Fibroblast of the aortic adventitia (primary cell): Measurements from ENCODE around the gene ATP23. TPM values are rescaled to one million over a fixed set of nuclear protein-coding genes. Genes with fewer than 3 reads are reported as not detected.

Experiments
- DNase-seq: peaks from one replicate; pipeline ENCODE4 v3.0.0-alpha.2; 2010; ENCODE audit warnings: low read depth
- H3K4me3 ChIP-seq: 2 replicates; pipeline ENCODE4 v1.5.1; 2011; ENCODE audit warnings: low read depth, mild to moderate bottlenecking, control low read depth, low read length, moderate library complexity
- total RNA-seq: library from RNA; depleted of rRNA; stranded (reverse); fragments of >200 nt; gene quantifications from 2 replicates; pipeline ENCODE4 v1.2.3, GENCODE V29; 2012; ENCODE audit warnings: low replicate concordance
- TF ChIP-seq, protein P1 (sequence below): IDR thresholded peaks from 2 replicates; pipeline ENCODE4 v1.5.1; 2011; ENCODE audit warnings: mild to moderate bottlenecking, low read length, control low read depth, inconsistent platforms; ENCODE audit not compliant: insufficient read depth

ATP23 gene
- total RNA-seq, 1 donor, result 10.1 TPM

DNA sequence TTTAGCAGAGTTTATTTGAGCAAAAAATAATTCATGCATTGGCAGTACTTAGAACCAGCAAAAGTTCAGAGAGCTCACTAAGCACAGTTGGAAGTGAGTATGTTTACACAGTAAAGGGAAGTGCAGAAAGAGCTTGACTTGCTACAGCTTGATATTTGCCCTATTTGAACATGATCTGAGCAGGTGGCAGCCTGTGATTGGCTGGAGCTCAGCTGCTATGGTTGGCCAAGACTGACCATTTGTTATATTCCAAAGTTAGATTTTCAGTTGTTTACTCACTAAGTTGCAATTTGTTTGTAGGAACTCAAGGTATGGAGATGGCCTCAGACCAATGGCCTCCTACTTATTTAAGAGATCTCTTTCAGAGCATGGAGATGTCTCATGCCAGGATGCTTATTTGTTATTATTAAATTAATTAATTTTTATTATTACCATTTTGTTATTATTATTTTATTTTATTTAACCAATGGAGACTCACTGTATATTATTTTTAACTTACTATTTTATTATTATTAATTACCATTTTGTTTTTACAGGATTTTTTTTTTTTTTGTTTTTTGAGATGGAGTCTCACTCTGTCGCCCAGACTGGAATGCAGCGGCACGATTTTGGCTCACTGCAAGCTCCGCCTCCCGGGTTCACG lies 49.0 kb downstream of the ATP23 start:
- DNase-seq, result no peak
- TF ChIP-seq, protein P1, sequence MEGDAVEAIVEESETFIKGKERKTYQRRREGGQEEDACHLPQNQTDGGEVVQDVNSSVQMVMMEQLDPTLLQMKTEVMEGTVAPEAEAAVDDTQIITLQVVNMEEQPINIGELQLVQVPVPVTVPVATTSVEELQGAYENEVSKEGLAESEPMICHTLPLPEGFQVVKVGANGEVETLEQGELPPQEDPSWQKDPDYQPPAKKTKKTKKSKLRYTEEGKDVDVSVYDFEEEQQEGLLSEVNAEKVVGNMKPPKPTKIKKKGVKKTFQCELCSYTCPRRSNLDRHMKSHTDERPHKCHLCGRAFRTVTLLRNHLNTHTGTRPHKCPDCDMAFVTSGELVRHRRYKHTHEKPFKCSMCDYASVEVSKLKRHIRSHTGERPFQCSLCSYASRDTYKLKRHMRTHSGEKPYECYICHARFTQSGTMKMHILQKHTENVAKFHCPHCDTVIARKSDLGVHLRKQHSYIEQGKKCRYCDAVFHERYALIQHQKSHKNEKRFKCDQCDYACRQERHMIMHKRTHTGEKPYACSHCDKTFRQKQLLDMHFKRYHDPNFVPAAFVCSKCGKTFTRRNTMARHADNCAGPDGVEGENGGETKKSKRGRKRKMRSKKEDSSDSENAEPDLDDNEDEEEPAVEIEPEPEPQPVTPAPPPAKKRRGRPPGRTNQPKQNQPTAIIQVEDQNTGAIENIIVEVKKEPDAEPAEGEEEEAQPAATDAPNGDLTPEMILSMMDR, result no peak
- no peak overlapping the region for H3K4me3 ChIP-seq

- H3K4me3 ChIP-seq, result no peak overlapping the region
- no peak for DNase-seq
- TF ChIP-seq, protein P1, result no peak
Measured at GRCh38 chr12:57992001-57992400, 50.6 kb downstream of the ATP23 start.

- H3K4me3 ChIP-seq, result no peak overlapping the region
- TF ChIP-seq, protein P1, result no peak
- DNase-seq, result peak; percentile 8
Measured at GRCh38 chr12:57993030-57993429, 51.7 kb downstream of the ATP23 start.

DNA sequence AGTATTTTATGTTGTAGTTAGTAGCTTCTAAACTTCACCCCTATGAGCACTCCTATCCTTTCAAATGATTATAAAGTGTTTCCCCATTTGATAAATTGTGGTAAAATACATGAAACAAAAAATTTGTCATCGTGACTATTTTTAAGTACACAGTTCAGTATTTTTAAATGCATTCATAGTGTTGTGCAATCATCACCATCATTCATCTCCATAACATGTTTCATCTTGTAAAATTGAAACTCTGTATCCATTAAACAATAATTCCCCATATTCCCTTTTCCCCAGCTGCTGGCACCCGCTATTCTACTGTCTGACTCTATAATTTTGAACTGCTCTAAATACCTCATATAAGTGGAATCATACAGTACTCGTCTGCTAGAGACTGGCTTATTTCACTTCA lies 52.5 kb downstream of the ATP23 start:
- TF ChIP-seq, protein P1, result no peak
- no peak overlapping the region for H3K4me3 ChIP-seq
- DNase-seq, result no peak

GRCh38 chr12:57996520-57996919 lies 55.2 kb downstream of the ATP23 start:
- no peak overlapping the region for H3K4me3 ChIP-seq
- no peak for DNase-seq
- TF ChIP-seq, protein P1, result no peak

DNA sequence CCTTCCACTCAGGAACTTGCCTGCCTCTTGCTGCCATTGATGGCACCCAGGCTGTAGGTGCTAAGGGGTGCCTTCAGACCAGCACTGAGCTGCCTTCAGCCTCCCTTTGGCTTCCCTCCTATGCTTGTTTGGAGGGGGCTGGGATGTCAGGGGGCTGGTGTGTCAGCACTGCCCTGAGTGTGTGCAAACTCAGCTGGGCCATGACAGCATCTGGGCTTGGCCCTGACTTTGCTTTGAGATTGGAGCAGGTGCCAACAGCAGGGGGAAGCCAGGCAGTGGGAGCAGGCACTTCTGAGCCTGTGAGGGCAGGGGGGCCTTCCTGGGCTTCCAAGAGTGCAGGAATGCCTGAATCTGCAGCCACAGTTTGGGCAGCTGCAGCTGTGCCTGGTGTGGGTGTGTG lies 56.9 kb downstream of the ATP23 start:
- TF ChIP-seq, protein P1, result no peak
- no peak overlapping the region for H3K4me3 ChIP-seq
- DNase-seq, result no peak

- H3K4me3 ChIP-seq, result no peak overlapping the region
- TF ChIP-seq, protein P1, result no peak
- DNase-seq, result no peak
Measured at GRCh38 chr12:58000499-58000898, 59.1 kb downstream of the ATP23 start.
